ENCODE results near the gene HCRTR1. TPM values are rescaled to one million over a fixed set of nuclear protein-coding genes. Genes with fewer than 3 reads are reported as not detected.

Gene HCRTR1
- total RNA-seq, 6 experiments from 2014 or later: not detected

DNA sequence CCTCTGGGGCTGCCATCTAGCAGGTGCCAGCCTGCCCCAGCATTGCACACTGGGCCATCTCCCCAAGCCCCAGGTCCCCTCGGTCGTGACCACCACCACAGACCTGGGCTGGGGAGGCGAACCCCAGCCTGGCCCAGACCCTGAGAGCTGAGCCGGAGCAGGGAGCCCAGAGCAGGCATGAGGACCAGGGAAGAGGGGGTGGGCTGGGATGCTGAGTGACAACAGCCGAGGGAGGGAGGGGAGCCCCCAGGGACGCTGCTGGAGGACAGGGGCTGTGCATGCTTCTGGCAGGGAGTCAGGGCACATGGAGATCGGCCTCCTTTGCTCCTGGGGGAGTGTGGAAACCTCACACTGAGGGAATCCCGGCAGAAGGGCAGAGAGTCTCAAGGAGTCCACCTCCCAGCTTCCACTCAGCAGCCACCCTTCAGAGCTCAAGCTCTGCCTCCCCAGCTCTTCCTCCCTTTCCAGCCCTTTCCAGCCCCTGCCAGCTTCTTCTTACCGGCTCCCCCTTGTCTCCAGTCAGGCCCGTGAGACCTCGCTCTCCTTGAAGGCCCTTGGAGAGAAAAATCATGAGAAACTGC lies 50.9 kb downstream of the HCRTR1 start:
- Mint-ChIP-seq H3K27ac (no peak overlapping the region), H3K9me3 (no peaks in the 10 kb centered on the region), H3K36me3 (ENCODE audit: low read depth) (peaks cover 26% of the 10 kb centered on the region), H3K4me3 (no peak overlapping the region), H3K27me3 (ENCODE audit: insufficient read depth) (peaks cover 3% of the 10 kb centered on the region), H3K4me1 (ENCODE audit: low read depth) (peaks cover 26% of the 10 kb centered on the region)
- DNase-seq: no peak
- TF ChIP-seq, protein P1, sequence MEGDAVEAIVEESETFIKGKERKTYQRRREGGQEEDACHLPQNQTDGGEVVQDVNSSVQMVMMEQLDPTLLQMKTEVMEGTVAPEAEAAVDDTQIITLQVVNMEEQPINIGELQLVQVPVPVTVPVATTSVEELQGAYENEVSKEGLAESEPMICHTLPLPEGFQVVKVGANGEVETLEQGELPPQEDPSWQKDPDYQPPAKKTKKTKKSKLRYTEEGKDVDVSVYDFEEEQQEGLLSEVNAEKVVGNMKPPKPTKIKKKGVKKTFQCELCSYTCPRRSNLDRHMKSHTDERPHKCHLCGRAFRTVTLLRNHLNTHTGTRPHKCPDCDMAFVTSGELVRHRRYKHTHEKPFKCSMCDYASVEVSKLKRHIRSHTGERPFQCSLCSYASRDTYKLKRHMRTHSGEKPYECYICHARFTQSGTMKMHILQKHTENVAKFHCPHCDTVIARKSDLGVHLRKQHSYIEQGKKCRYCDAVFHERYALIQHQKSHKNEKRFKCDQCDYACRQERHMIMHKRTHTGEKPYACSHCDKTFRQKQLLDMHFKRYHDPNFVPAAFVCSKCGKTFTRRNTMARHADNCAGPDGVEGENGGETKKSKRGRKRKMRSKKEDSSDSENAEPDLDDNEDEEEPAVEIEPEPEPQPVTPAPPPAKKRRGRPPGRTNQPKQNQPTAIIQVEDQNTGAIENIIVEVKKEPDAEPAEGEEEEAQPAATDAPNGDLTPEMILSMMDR (IDR thresholded peaks at IDR 0.05): no peak

- Mint-ChIP-seq H3K27ac (no peak overlapping the region), H3K36me3 (ENCODE audit: low read depth) (peaks cover 32% of the 10 kb centered on the region), H3K27me3 (ENCODE audit: insufficient read depth) (peaks cover 3% of the 10 kb centered on the region), H3K4me1 (ENCODE audit: low read depth) (peaks cover 28% of the 10 kb centered on the region), H3K9me3 (no peaks in the 10 kb centered on the region), H3K4me3 (no peak overlapping the region)
- TF ChIP-seq, protein P1 (IDR thresholded peaks at IDR 0.05): no peak
- no peak for DNase-seq
Observed at GRCh38 chr1:31669433-31669785, 51.9 kb downstream of the HCRTR1 start.

GRCh38 chr1:31669786-31670592 lies 52.5 kb downstream of the HCRTR1 start:
- Mint-ChIP-seq H3K4me1 (ENCODE audit: low read depth) (peaks cover 34% of the 10 kb centered on the region), H3K9me3 (no peaks in the 10 kb centered on the region), H3K27me3 (ENCODE audit: insufficient read depth) (peaks cover 5% of the 10 kb centered on the region), H3K4me3 (no peak overlapping the region), H3K27ac (no peak overlapping the region; the same call in 1 of the 2 replicates), H3K36me3 (ENCODE audit: low read depth) (peaks cover 32% of the 10 kb centered on the region)
- DNase-seq: no peak
- TF ChIP-seq, protein P1 (IDR thresholded peaks at IDR 0.05): peak; percentile 31

- peaks cover 32% of the 10 kb centered on the region for H3K36me3 Mint-ChIP-seq (ENCODE audit: low read depth)
- H3K9me3 Mint-ChIP-seq: no peaks in the 10 kb centered on the region
- DNase-seq: no peak
- no peak overlapping the region for H3K4me3 Mint-ChIP-seq
- peaks cover 5% of the 10 kb centered on the region for H3K27me3 Mint-ChIP-seq (ENCODE audit: insufficient read depth)
- TF ChIP-seq, protein P1 (IDR thresholded peaks at IDR 0.05): no peak
- H3K4me1 Mint-ChIP-seq (ENCODE audit: low read depth): peaks cover 40% of the 10 kb centered on the region
- no peak overlapping the region for H3K27ac Mint-ChIP-seq
Observed at GRCh38 chr1:31670593-31670964, 53.1 kb downstream of the HCRTR1 start.

- TF ChIP-seq, protein P1 (IDR thresholded peaks at IDR 0.05): no peak
- Mint-ChIP-seq H3K4me1 (ENCODE audit: low read depth) (peaks cover 40% of the 10 kb centered on the region), H3K36me3 (ENCODE audit: low read depth) (peaks cover 30% of the 10 kb centered on the region), H3K4me3 (no peak overlapping the region), H3K27ac (no peak overlapping the region), H3K9me3 (no peaks in the 10 kb centered on the region), H3K27me3 (ENCODE audit: insufficient read depth) (peaks cover 5% of the 10 kb centered on the region)
- DNase-seq: no peak
Observed at GRCh38 chr1:31671147-31671546, 53.7 kb downstream of the HCRTR1 start.
